PC-9 (cell line): ENCODE measurements around the gene NME7.

ENCODE experiments used
- CTCF ChIP-seq: fragments of 200-600 bp; sonication (generic); conservative IDR thresholded peaks from 2 replicates; pipeline ENCODE4 v1.6.1; 2017; ENCODE audit warnings: mixed run types, antibody characterized with exemption, mild to moderate bottlenecking, moderate library complexity
- EZH2 ChIP-seq: fragments of 200-600 bp; sonication (generic); IDR thresholded peaks from 2 replicates; pipeline ENCODE4 v1.8.0; 2017; ENCODE audit warnings: antibody characterized with exemption, low read depth

GRCh38 chr1:169132512-169133227, 234.9 kb downstream of the NME7 start:
- no peak for TF ChIP-seq EZH2
- no peak for TF ChIP-seq CTCF
